GM10266 (cell line): ENCODE measurements around the gene MXRA8.

Source experiments
- DNase-seq: peaks from one replicate; pipeline ENCODE4 v3.0.0; 2012; ENCODE audit errors: extremely low spot score
- TF ChIP-seq, protein P1 (sequence below): IDR thresholded peaks from 2 replicates; pipeline ENCODE4 v1.5.1; 2012; ENCODE audit warnings: mild to moderate bottlenecking, low read depth; ENCODE audit not compliant: control insufficient read depth, insufficient read depth; ENCODE audit errors: missing control alignments

The MXRA8 gene

DNA sequence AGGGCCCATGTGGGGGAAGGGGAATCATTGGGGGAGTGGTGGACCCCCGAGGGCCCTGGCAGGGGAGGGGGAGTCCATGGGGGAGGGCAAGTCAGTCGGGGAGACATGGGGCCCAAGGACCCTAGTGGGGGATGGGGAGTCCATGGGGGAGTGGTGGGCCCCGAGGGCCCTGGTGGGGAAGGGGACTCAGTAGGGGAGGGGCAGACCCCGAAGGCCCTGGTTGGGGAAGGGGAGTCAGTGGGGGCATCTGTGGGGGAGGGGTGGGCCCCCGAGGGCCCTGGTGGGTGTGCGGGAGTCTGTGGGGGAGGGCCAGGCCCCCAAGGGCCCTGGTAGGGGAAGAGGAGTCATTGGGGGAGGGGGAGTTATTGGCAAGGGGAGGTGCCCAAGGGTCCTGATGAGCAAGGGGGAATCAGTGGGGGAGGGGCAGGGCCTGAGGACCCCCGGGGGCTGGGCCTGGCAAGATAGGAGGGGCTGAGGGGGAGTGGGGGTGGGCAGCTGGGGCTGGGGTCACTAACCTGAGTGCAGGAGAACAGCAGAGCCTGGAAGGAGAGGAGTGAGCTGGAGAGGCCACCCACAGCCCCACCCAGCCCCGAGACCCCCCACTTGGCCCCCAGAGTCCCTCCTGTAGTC, 2.1 kb downstream of the MXRA8 start:
- DNase-seq = no peak
- TF ChIP-seq, protein P1, sequence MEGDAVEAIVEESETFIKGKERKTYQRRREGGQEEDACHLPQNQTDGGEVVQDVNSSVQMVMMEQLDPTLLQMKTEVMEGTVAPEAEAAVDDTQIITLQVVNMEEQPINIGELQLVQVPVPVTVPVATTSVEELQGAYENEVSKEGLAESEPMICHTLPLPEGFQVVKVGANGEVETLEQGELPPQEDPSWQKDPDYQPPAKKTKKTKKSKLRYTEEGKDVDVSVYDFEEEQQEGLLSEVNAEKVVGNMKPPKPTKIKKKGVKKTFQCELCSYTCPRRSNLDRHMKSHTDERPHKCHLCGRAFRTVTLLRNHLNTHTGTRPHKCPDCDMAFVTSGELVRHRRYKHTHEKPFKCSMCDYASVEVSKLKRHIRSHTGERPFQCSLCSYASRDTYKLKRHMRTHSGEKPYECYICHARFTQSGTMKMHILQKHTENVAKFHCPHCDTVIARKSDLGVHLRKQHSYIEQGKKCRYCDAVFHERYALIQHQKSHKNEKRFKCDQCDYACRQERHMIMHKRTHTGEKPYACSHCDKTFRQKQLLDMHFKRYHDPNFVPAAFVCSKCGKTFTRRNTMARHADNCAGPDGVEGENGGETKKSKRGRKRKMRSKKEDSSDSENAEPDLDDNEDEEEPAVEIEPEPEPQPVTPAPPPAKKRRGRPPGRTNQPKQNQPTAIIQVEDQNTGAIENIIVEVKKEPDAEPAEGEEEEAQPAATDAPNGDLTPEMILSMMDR = no peak

DNA sequence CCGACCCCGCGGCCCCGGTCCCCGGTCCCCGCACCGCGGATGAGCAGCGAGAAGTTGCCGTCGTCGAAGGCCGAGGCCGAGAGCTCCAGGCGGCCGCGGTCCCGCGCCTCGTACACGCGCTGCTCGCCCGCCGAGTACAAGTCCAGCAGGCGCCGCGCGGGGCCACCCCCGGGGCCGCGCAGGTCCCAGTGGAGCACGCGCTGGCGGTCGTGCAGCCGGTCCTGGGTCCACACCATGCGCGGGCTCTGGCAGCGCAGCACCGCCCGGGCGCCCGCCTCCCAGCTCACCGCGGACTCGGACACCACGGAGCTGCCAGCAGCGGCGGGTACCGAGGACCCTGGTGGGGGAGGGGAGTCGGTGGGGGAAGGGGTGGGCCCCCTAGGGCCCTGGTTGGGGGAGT, 2.9 kb downstream of the MXRA8 start:
- no peak for DNase-seq
- TF ChIP-seq, protein P1 = no peak

DNA sequence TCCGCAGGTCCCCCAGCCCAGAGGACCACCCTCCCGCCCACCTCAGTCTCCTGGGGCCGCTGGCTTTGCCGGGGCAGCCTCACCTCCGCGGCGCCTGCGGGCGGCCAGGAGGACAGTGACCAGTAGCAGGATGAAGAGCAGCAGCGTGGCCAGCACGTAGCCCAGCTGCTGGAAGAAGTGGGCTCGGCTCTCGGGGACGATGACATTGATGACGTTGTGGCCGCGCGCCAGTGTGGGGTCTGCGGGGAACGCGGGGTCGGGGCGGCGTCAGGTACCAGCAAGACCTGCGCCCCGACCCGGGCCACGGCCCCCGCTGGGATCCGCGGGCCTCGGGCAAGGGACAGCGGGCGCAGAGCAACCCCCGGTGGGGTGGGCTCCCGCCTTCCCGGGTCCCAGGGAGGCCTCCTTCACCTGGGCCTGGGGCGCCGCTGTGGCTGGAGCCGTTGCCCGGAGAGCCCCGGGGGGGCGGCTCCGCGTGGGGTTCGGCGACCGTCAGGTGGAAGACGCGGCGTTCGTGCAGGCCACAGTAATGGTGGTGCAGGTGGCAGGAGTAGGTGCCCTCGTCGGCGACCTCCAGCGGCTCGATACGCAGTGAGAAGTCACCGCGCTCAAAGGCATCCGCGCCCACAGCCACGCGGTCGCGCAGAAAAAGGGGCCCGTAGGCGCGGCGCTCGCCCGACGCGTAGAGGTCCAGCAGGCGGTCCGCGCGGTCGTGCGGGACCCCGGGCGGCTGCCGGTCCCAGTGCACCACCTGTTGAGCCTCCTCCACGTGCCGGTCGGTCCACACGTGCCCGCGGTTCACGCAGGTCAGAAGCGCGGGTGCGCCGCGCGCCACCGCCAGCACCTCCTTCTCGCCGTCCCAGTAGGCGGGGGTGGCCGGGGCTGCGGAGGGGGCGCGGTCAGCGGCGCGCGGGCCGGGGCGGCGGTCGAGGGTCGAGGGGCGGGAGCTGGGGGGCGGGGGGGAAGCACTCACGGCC, 3.8 kb downstream of the MXRA8 start:
- TF ChIP-seq, protein P1 = no peak

DNA sequence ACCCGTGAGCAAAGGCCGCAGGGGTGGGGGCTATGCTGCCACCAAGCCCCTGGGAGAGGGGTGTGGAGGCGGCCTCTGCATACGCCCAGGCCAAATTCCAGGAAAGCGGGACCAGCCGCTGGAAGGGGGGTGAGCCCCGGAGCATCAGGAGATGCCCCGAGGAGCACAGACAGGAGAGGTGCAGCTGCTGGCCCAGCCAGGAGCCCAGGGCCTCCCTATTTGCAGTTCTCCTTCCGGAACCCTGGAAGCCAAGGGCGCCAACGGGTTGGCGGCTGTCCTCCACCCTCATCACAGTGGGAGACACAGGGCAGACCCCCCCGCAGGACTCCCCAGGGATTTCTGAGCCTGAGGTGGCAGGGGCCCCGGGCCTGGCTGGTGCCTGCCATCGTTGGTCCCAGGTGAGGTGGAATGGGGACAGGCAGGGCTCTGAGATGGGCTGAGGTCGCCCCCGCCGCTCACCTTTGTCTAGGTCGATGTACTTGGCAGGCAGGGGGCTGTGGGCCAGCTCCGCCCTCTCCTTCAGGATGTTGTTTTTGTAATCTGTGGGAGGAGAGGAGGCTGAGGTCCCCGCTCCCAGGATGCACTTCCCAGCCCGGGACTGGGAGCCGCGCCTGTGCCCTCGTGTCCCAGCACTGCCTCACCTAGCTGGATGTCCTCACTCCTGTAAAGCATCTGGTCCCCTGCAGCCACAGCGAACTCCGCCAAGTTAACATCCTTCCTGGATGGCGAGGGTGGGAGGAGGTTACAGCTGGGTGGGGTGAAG, 4.8 kb downstream of the MXRA8 start:
- TF ChIP-seq, protein P1 = no peak
- no peak for DNase-seq

More for the DNA sequence above, 3.8 kb downstream of the MXRA8 start:
- DNase-seq = no peak

DNA sequence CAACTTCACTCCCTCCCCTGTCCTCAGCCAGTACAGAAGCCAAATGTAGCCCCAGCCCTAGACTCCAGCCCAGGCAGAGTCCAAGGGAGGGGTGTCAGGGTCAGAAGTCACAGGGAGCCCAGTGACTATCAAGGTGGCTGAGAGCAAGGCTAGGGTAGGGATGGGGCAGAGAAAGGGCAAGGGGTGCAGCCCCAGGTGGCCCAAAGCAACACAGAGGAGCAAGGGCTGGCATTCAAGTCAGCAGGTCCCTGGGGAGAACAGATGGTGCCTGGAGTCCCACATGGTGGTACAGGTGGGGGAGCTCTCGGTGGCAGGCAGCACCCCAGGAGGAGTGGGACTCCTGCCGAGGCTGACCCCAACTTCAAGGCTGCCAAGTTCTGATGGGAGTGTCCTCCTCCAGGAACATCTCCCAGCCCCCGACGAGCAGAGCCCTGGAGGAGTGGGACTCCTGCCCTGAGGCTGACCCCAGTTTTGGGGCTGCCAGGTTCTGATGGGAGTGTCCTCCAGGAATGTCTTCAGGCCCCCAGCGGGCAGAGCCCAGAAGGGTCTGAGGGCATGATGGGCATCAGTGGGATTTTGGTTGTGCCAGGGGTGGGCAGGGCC, 5.5 kb downstream of the MXRA8 start:
- TF ChIP-seq, protein P1 = no peak
- no peak for DNase-seq

DNA sequence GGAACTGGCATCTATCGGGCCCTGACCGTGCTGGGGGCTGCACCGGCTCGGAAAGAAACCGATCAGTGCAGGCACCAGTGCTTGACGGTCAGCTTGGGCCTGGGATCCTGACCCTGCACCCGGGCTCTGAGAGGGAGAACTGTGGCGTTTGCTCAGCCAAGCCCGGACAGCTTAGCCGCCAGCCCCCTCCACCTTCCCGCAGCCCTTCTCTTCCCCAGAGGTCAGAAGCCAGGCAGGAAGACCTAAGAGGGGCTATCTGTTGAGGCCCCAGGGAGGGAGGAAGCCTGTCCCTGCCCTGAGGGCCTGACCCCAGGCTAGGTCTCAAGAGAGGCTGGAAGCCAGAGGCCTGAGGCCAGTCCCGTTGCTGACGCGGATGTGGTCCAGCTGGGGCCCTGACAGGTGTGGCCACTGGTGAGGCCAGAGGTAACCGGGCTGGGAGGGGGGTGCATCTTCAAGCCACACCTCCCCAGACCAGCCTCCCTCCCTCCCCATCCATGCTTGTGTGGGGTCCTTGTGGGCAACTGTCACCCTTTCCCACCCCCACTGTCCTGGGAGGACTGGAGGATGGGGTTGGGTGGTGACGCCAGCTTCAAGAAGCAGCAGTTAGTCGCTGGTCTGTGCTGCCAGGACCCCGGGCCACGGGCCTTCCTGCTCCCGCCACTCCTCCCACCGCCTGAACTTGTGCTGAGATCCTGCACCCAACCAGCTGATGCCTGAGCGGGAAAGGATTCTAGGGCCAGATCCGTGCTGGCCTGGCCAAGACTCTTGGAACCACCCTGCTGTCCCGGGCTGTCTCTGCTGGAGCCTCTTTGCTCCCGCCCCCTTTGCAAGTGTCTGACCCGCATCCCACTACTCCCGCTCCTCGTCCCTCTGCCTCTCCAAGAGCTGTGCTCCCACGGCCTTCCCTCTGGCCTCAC, 6.6 kb downstream of the MXRA8 start:
- TF ChIP-seq, protein P1 = no peak
- DNase-seq = no peak
